Right ventricle myocardium superior (tissue), 1 donor: ENCODE data around the gene PGA4. TPM values are rescaled to one million over a fixed set of nuclear protein-coding genes. Genes with fewer than 3 reads are reported as not detected.
A peak's percentile ranks its signal among the peaks of the same experiment; 100 is the strongest.

Experiments
- ATAC-seq: fragments of 200-7000 bp; cut with Tn5 transposase; one replicate; pipeline ENCODE4 v1.9.1; 2020; ENCODE audit warnings: mild to moderate bottlenecking; ENCODE audit not compliant: poor library complexity
- DNase-seq: peaks from one replicate; pipeline ENCODE4 v3.0.0-alpha.2; 2020
- intact Hi-C: fragments of 100-400 bp; cut with DNase I; formaldehyde crosslinking; loops from one replicate; pipeline ENCODE4 v1.11.2; 2022
- total RNA-seq: library from RNA; stranded (reverse); fragmentation: NEBNext Ultra II Directional; extraction: Animal tissue kit (Norgen Biotek cat#: 25700); gene quantifications from one replicate; pipeline ENCODE4 v1.2.1, GENCODE V29; 2021
- donor health status: DM: no; HTN: yes; CAD: no; lungs with severe emphysema.

Gene PGA4
- total RNA-seq, 1 donor from 2014 or later: 0.83 TPM

- no peak for DNase-seq
- intact Hi-C loops: no loop called here
- no peak for ATAC-seq
These were observed 46.6 kb downstream of the PGA4 start for GRCh38 chr11:61268588-61269250.

- intact Hi-C loops: no loop called here
- ATAC-seq (no peak), DNase-seq (no peak)
These were observed 48.4 kb downstream of the PGA4 start for GRCh38 chr11:61270354-61271076.

- ATAC-seq: no peak
- DNase-seq: no peak
- intact Hi-C loops: no loop called here
These were observed 50.6 kb downstream of the PGA4 start for GRCh38 chr11:61272731-61273130.

- ATAC-seq: peak; percentile 38
- intact Hi-C loops: no loop called here
These were observed 51.3 kb downstream of the PGA4 start for GRCh38 chr11:61273178-61274078.

GRCh38 chr11:61274084-61274483 lies 51.9 kb downstream of the PGA4 start:
- DNase-seq (no peak), ATAC-seq (no peak)
- intact Hi-C loops: no loop called here

More at GRCh38 chr11:61273178-61274078, 51.3 kb downstream of the PGA4 start:
- DNase-seq: no peak

GRCh38 chr11:61275191-61275590 lies 53.0 kb downstream of the PGA4 start:
- DNase-seq (no peak), ATAC-seq (no peak)
- intact Hi-C loops: no loop called here

- DNase-seq: no peak
- intact Hi-C loops: no loop called here
- ATAC-seq: no peak
These were observed 55.2 kb downstream of the PGA4 start for GRCh38 chr11:61277186-61278000.

GRCh38 chr11:61278001-61278470 lies 55.9 kb downstream of the PGA4 start:
- ATAC-seq (no peak), DNase-seq (no peak)
- intact Hi-C loops: no loop called here

GRCh38 chr11:61279934-61280659 lies 58.0 kb downstream of the PGA4 start:
- ATAC-seq (no peak), DNase-seq (no peak)
- intact Hi-C loops: no loop called here

GRCh38 chr11:61280883-61281580 lies 58.9 kb downstream of the PGA4 start:
- intact Hi-C loops: no loop called here
- DNase-seq (no peak), ATAC-seq (no peak)

Other genes starting within 250 kb of the PGA4 start
- gene CD5, start 119.9 kb upstream of the PGA4 start, total RNA-seq: not detected
- 14.3 TPM for gene VPS37C, start 60.9 kb upstream of the PGA4 start, total RNA-seq
- not detected for gene PGA3, start 18.8 kb upstream of the PGA4 start, total RNA-seq
- gene PGA5, start 18.8 kb downstream of the PGA4 start, total RNA-seq: not detected
- gene VWCE, start 73.0 kb downstream of the PGA4 start, total RNA-seq: 0.73 TPM
- 111 TPM for gene DDB1, start 110.8 kb downstream of the PGA4 start, total RNA-seq
- 12.9 TPM for gene TKFC, start 110.9 kb downstream of the PGA4 start, total RNA-seq
- gene CYB561A3, start 139.5 kb downstream of the PGA4 start, total RNA-seq: 14.2 TPM
- 17.7 TPM for gene TMEM138, start 140.0 kb downstream of the PGA4 start, total RNA-seq
- gene TMEM216, start 170.2 kb downstream of the PGA4 start, total RNA-seq: 3.7 TPM
- 32.5 TPM for gene CPSF7, start 207.6 kb downstream of the PGA4 start, total RNA-seq
- gene SDHAF2, start 207.8 kb downstream of the PGA4 start, total RNA-seq: 33.7 TPM